HG03460 (cell line): Measurements from ENCODE around the gene ANAPC4.
"Not testable (repeated sequence)": the region's sequence is repeated elsewhere in the genome, so short reads cannot be mapped to it uniquely, and the experiment has no call there.

Experiments
- ATAC-seq: cut with Tn5 transposase; IDR thresholded peaks from one replicate; pipeline ENCODE4 v1.9.1; 2021; ENCODE audit not compliant: unreplicated experiment

The ANAPC4 gene

GRCh38 chr4:25376754-25377571, at the start of gene ANAPC4:
Gene ANAPC4, plus strand, starts transcription at chr4:25377263. Its CDS starts 165 bp downstream, at chr4:25377428.
- peak; percentile 93 for ATAC-seq

GRCh38 chr4:25328463-25328862, 48.6 kb upstream of the ANAPC4 start:
- ATAC-seq, result not testable (repeated sequence)

GRCh38 chr4:25330335-25330734, 46.7 kb upstream of the ANAPC4 start:
- ATAC-seq, result peak; percentile 10

- ATAC-seq, result peak; percentile 70
Observed at GRCh38 chr4:25330905-25331808, 45.9 kb upstream of the ANAPC4 start.

GRCh38 chr4:25343671-25344070, 33.4 kb upstream of the ANAPC4 start:
- no peak for ATAC-seq

- ATAC-seq, result no peak
Observed at GRCh38 chr4:25345744-25346143, 31.3 kb upstream of the ANAPC4 start.

GRCh38 chr4:25346913-25347312, 30.1 kb upstream of the ANAPC4 start:
- peak; percentile 85 for ATAC-seq

GRCh38 chr4:25347473-25347872, 29.6 kb upstream of the ANAPC4 start:
- no peak for ATAC-seq

GRCh38 chr4:25347971-25348370, 29.1 kb upstream of the ANAPC4 start:
- no peak for ATAC-seq

GRCh38 chr4:25350561-25350960, 26.5 kb upstream of the ANAPC4 start:
- no peak for ATAC-seq

- ATAC-seq, result no peak
Observed at GRCh38 chr4:25351777-25352416, 25.2 kb upstream of the ANAPC4 start.

GRCh38 chr4:25356068-25356467, 21.0 kb upstream of the ANAPC4 start:
- no peak for ATAC-seq

GRCh38 chr4:25358515-25359275, 18.4 kb upstream of the ANAPC4 start:
- no peak for ATAC-seq

- ATAC-seq, result no peak
Observed at GRCh38 chr4:25361253-25361652, 15.8 kb upstream of the ANAPC4 start.

- ATAC-seq, result no peak
Observed at GRCh38 chr4:25367004-25367621, 9.9 kb upstream of the ANAPC4 start.

GRCh38 chr4:25367877-25368276, 9.2 kb upstream of the ANAPC4 start:
- no peak for ATAC-seq

- no peak for ATAC-seq
Observed at GRCh38 chr4:25368315-25368714, 8.7 kb upstream of the ANAPC4 start.

GRCh38 chr4:25370242-25370641, 6.8 kb upstream of the ANAPC4 start:
- no peak for ATAC-seq

- ATAC-seq, result not testable (repeated sequence)
Observed at GRCh38 chr4:25372549-25372948, 4.5 kb upstream of the ANAPC4 start.
